Measurements from ENCODE around the gene NATD1.
"Not testable (repeated sequence)": the region's sequence is repeated elsewhere in the genome, so short reads cannot be mapped to it uniquely, and the experiment has no call there.

The NATD1 gene

GRCh38 chr17:21194226-21194625 is 59.0 kb downstream of the NATD1 start:
- no peaks in the 10 kb centered on the region for H3K9me3 Mint-ChIP-seq
- peaks cover 61% of the 10 kb centered on the region for H3K36me3 Mint-ChIP-seq (ENCODE audit: low read depth)
- H3K4me1 Mint-ChIP-seq: peaks cover 56% of the 10 kb centered on the region
- no peak for TF ChIP-seq CTCF (IDR thresholded peaks at IDR 0.05; ENCODE audit: unreplicated experiment in 3 of 3)
- H3K4me3 Mint-ChIP-seq: peak overlapping the region in 1 of 3 experiments; percentile 40
- peak overlapping the region; percentile 42 to 74 (median 66) for H3K27ac Mint-ChIP-seq
- no peaks in the 10 kb centered on the region for H3K27me3 Mint-ChIP-seq (ENCODE audit: low read depth)

GRCh38 chr17:21193031-21193430 is 60.2 kb downstream of the NATD1 start:
- Mint-ChIP-seq H3K27ac (no peak overlapping the region), H3K4me1 (peaks cover 47% of the 10 kb centered on the region), H3K36me3 (ENCODE audit: low read depth) (peaks cover 58% of the 10 kb centered on the region), H3K27me3 (ENCODE audit: low read depth) (no peaks in the 10 kb centered on the region), H3K9me3 (no peaks in the 10 kb centered on the region), H3K4me3 (no peak overlapping the region)
- no peak for TF ChIP-seq CTCF (IDR thresholded peaks at IDR 0.05; ENCODE audit: unreplicated experiment in 3 of 3)

GRCh38 chr17:21192414-21192813 is 60.8 kb downstream of the NATD1 start:
- not testable (repeated sequence) for H3K27me3 Mint-ChIP-seq (ENCODE audit: low read depth); H3K27ac Mint-ChIP-seq; H3K4me3 Mint-ChIP-seq; H3K9me3 Mint-ChIP-seq
- peaks cover 53% of the 10 kb centered on the region for H3K36me3 Mint-ChIP-seq (ENCODE audit: low read depth)
- H3K4me1 Mint-ChIP-seq: peaks cover 42% of the 10 kb centered on the region

GRCh38 chr17:21191698-21192097 is 61.5 kb downstream of the NATD1 start:
- Mint-ChIP-seq H3K9me3 (no peaks in the 10 kb centered on the region), H3K36me3 (ENCODE audit: low read depth) (peaks cover 48% of the 10 kb centered on the region), H3K4me1 (peaks cover 37% of the 10 kb centered on the region), H3K4me3 (no peak overlapping the region), H3K27ac (peak overlapping the region in 2 of 3 experiments; percentile 35 to 65), H3K27me3 (ENCODE audit: low read depth) (no peaks in the 10 kb centered on the region)
- TF ChIP-seq CTCF (IDR thresholded peaks at IDR 0.05; ENCODE audit: unreplicated experiment in 3 of 3): no peak

- Mint-ChIP-seq H3K9me3 (no peaks in the 10 kb centered on the region), H3K4me3 (no peak overlapping the region), H3K36me3 (ENCODE audit: low read depth) (peaks cover 53% of the 10 kb centered on the region), H3K4me1 (peaks cover 32% of the 10 kb centered on the region), H3K27me3 (ENCODE audit: low read depth) (no peaks in the 10 kb centered on the region), H3K27ac (no peak overlapping the region)
- TF ChIP-seq CTCF (IDR thresholded peaks at IDR 0.05; ENCODE audit: unreplicated experiment in 3 of 3): no peak
These were observed 63.1 kb downstream of the NATD1 start for GRCh38 chr17:21190078-21190477.

GRCh38 chr17:21189361-21189760 is 63.8 kb downstream of the NATD1 start:
- Mint-ChIP-seq H3K4me3 (no peak overlapping the region), H3K9me3 (no peaks in the 10 kb centered on the region), H3K27me3 (ENCODE audit: low read depth) (no peaks in the 10 kb centered on the region), H3K27ac (no peak overlapping the region), H3K36me3 (ENCODE audit: low read depth) (peaks cover 53% of the 10 kb centered on the region), H3K4me1 (peaks cover 25% of the 10 kb centered on the region)
- TF ChIP-seq CTCF (IDR thresholded peaks at IDR 0.05; ENCODE audit: unreplicated experiment in 3 of 3): no peak
